Chondrocyte (in vitro differentiated cells): ENCODE results near the gene CRYGN. TPM values are rescaled to one million over a fixed set of nuclear protein-coding genes. Genes with fewer than 3 reads are reported as not detected.

Source experiments
- DNase-seq: peaks from one replicate; pipeline ENCODE4 v3.0.0; 2021; ENCODE audit warnings: mixed read lengths, low spot score
- H3K27ac Mint-ChIP-seq: one replicate; pipeline ENCODE4 v1.8.0; 2021; ENCODE audit warnings: mild to moderate bottlenecking, moderate library complexity, mixed read lengths; ENCODE audit not compliant: unreplicated experiment
- H3K27me3 Mint-ChIP-seq: 2 replicates; pipeline ENCODE4 v1.8.0; 2021; ENCODE audit warnings: low read depth, mixed read lengths
- H3K36me3 Mint-ChIP-seq: 2 replicates; pipeline ENCODE4 v1.8.0; 2021; ENCODE audit warnings: low read depth, mixed read lengths
- H3K4me1 Mint-ChIP-seq: 2 replicates; pipeline ENCODE4 v1.8.0; 2021; ENCODE audit warnings: low read depth, mild to moderate bottlenecking, mixed read lengths
- H3K4me3 Mint-ChIP-seq: one replicate; pipeline ENCODE4 v1.8.0; 2021; ENCODE audit warnings: mild to moderate bottlenecking, moderate library complexity, mixed read lengths; ENCODE audit not compliant: unreplicated experiment
- H3K9me3 Mint-ChIP-seq: 2 replicates; pipeline ENCODE4 v1.8.0; 2021; ENCODE audit warnings: low read depth, mixed read lengths
- long read RNA-seq: library from polyadenylated mRNA; stranded (forward); transcript quantifications from one replicate; pipeline ENCODE4 v2.0.0, GENCODE V29; 2021
- total RNA-seq: library from RNA; stranded (reverse); gene quantifications from 3 replicates; pipeline ENCODE4 v1.2.1, GENCODE V29; 2021
- TF ChIP-seq, protein P1 (sequence below): fragments of 200-600 bp; sonication (generic); IDR thresholded peaks from 2 replicates; pipeline ENCODE4 v1.5.0; 2021; ENCODE audit warnings: antibody characterized with exemption, mild to moderate bottlenecking, moderate library complexity

CRYGN gene, protein sequence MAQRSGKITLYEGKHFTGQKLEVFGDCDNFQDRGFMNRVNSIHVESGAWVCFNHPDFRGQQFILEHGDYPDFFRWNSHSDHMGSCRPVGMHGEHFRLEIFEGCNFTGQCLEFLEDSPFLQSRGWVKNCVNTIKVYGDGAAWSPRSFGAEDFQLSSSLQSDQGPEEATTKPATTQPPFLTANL
- not detected in 3 replicates for total RNA-seq
- long read RNA-seq: 0 reads

DNA sequence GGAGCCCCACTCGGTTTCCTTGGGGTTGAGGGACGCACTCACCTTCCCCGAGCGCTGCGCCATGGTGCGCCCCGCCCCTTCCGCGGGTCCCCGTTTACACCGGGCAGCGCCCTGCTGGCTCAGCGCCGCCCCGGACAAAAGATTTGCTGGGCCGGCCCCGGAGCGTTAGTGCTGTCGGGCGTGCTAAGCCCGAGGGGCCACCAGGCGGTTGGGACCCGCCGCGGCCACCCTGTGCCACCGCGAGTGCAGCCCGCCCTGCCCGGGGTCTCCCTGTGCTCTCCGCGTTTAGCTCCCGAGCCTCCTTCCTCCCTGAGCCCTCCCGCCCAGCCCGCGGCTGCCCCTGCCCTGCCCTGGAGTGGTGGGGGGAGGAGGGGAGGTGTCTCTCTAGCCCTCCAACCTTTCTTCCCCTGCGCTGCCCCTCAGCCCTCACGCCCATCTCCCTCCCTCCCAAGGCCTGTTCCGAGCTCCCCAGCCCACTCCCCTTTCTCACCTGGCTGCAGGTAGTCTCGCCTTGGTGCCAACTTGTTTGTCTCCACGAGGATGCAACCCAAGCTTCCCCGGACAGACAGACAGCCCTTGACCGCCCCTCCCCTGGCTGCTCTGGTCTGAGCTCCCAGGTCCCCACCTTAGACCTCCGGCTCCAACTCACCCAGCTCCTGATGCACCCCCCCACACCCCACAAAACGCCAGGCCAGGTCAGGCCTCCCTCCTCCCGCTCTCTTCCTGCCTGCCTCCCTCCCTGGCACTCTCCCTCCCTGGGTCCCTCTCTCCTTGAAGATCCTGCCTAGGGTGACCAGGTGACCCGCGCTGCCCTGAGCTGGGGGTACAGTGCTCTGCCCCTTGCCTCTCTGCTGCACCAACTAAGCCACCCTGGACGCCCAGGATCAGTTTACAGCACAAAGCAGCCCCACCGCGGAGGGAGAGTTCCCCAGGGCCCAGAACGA, at the start of gene CRYGN:
Gene CRYGN, minus strand, starts transcription at position 287 of the 944 bp plus-strand sequence. Its CDS starts 224 bp downstream, at position 63.
- TF ChIP-seq, protein P1, sequence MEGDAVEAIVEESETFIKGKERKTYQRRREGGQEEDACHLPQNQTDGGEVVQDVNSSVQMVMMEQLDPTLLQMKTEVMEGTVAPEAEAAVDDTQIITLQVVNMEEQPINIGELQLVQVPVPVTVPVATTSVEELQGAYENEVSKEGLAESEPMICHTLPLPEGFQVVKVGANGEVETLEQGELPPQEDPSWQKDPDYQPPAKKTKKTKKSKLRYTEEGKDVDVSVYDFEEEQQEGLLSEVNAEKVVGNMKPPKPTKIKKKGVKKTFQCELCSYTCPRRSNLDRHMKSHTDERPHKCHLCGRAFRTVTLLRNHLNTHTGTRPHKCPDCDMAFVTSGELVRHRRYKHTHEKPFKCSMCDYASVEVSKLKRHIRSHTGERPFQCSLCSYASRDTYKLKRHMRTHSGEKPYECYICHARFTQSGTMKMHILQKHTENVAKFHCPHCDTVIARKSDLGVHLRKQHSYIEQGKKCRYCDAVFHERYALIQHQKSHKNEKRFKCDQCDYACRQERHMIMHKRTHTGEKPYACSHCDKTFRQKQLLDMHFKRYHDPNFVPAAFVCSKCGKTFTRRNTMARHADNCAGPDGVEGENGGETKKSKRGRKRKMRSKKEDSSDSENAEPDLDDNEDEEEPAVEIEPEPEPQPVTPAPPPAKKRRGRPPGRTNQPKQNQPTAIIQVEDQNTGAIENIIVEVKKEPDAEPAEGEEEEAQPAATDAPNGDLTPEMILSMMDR: no peak
- no peaks in the 10 kb centered on the region for H3K36me3 Mint-ChIP-seq
- peaks cover 27% of the 10 kb centered on the region for H3K4me1 Mint-ChIP-seq
- DNase-seq: no peak
- no peaks in the 10 kb centered on the region for H3K27me3 Mint-ChIP-seq
- H3K9me3 Mint-ChIP-seq: no peaks in the 10 kb centered on the region
- peak within 1 kb of the TSS; percentile 31 for H3K4me3 Mint-ChIP-seq
- peak within 1 kb of the TSS; percentile 51 for H3K27ac Mint-ChIP-seq

GRCh38 chr7:151489498-151489897, 49.6 kb upstream of the CRYGN start:
- H3K4me3 Mint-ChIP-seq: no peak overlapping the region
- H3K27me3 Mint-ChIP-seq: no peaks in the 10 kb centered on the region
- TF ChIP-seq, protein P1: no peak
- peak overlapping the region; percentile 17 for H3K27ac Mint-ChIP-seq
- H3K9me3 Mint-ChIP-seq: no peaks in the 10 kb centered on the region
- H3K36me3 Mint-ChIP-seq: peaks cover 15% of the 10 kb centered on the region
- peaks cover 61% of the 10 kb centered on the region for H3K4me1 Mint-ChIP-seq
- DNase-seq: no peak

DNA sequence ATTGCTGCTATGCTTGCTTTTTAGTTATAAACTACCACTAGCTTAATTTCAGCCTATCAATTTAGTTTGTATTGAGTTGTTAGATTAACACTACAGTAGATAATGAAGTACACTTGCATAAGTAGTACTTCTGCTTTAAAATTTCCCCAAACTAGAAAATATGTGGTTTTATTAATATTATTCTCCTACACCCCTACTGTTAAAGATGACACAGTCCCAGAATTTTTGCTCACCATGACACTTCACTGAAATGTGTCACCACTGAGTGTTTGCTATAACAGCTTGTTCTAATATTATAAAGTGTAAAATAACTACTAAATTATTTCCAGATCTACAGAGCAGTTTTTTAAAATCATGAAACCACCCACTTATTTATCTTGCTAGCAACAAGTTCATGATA, 48.2 kb upstream of the CRYGN start:
- Mint-ChIP-seq H3K27ac (no peak overlapping the region), H3K27me3 (no peaks in the 10 kb centered on the region), H3K4me1 (peaks cover 55% of the 10 kb centered on the region), H3K36me3 (peaks cover 18% of the 10 kb centered on the region), H3K4me3 (no peak overlapping the region), H3K9me3 (no peaks in the 10 kb centered on the region)
- TF ChIP-seq, protein P1: no peak
- DNase-seq: no peak

GRCh38 chr7:151487228-151487627, 47.3 kb upstream of the CRYGN start:
- no peak overlapping the region for H3K4me3 Mint-ChIP-seq
- no peak overlapping the region for H3K27ac Mint-ChIP-seq
- H3K9me3 Mint-ChIP-seq: no peaks in the 10 kb centered on the region
- DNase-seq: no peak
- no peaks in the 10 kb centered on the region for H3K27me3 Mint-ChIP-seq
- TF ChIP-seq, protein P1: no peak
- H3K36me3 Mint-ChIP-seq: peaks cover 22% of the 10 kb centered on the region
- H3K4me1 Mint-ChIP-seq: peaks cover 55% of the 10 kb centered on the region

DNA sequence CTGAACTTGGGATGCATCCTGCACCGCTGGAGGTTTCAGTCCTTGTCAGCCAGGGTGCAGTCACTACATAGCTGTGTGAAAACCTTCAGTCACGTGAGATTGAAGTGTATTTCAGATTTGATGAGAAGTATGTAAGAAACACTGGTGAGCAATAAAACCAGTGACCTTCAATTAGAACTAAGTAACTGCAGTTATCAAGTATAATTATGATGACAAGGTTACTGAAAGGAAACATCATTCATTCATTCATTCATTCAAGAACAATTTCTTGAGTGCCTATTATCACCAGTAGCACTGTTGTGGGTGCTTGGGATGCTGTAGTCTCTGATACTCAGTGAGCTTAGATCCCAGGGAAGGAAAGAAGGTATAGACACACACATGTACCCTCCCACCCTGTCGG, 46.1 kb upstream of the CRYGN start:
- peaks cover 22% of the 10 kb centered on the region for H3K36me3 Mint-ChIP-seq
- H3K9me3 Mint-ChIP-seq: no peaks in the 10 kb centered on the region
- no peak overlapping the region for H3K27ac Mint-ChIP-seq

More for the DNA sequence above, 46.1 kb upstream of the CRYGN start:
- TF ChIP-seq, protein P1: no peak
- H3K4me1 Mint-ChIP-seq: peaks cover 52% of the 10 kb centered on the region
- no peak overlapping the region for H3K4me3 Mint-ChIP-seq
- DNase-seq: no peak
- no peaks in the 10 kb centered on the region for H3K27me3 Mint-ChIP-seq
